Measurements from ENCODE around the gene CTAG1A. TPM values are rescaled to one million over a fixed set of nuclear protein-coding genes. Genes with fewer than 3 reads are reported as not detected.
"Not testable (repeated sequence)": the region's sequence is repeated elsewhere in the genome, so short reads cannot be mapped to it uniquely, and the experiment has no call there.

Gene CTAG1A
- total RNA-seq, 1 experiment from 2014 or later = not detected

DNA sequence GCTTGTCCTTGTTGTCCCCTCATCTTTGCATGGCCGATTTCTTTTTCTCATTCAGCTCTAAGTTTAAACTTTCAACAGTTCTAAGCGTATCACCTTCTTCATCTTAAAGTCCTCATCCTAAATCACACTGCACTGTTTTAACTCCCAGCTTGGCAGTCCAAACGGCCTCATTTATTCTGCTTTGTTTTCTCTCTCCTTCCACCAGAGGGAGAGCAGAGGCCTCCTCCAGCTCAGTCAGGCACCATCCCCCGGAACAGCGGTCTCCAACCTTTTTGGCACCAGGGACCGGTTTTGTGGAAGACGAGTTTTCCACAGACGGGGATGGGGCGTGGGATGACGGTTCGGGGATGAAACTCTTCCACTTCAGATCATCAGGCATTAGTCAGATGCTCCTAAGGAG lies 14.6 kb upstream of the CTAG1A start:
- DNase-seq (ENCODE audit: extremely low read depth, low read depth) = not testable (repeated sequence)

- not testable (repeated sequence) for DNase-seq (ENCODE audit: extremely low read depth, low read depth)
Measured at GRCh38 chrX:154573061-154573460, 11.9 kb upstream of the CTAG1A start.

DNA sequence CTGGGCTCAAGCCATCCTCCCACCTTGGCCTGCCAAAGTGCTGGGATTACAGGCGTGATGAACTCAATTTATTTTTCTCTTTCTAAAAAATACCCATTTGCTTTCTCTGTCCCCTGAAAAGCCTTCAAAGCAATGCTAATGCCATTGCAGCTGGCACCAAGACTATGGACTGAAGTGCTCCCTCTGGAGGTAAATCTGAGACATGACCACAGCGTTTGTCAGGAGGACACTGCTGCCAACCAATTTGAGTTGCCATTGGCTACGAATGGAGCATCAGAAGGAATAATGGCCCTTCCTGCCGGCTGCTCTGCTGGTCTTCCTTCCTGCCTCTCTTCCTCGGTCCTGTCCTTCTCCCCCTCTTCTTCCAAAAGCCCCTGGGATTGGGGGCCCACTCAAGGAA lies 9.9 kb upstream of the CTAG1A start:
- DNase-seq (ENCODE audit: extremely low read depth, low read depth) = not testable (repeated sequence)

GRCh38 chrX:154582994-154583393 lies 1.9 kb upstream of the CTAG1A start:
- not testable (repeated sequence) for DNase-seq (ENCODE audit: extremely low read depth, low read depth)

GRCh38 chrX:154590415-154590814 lies 5.5 kb downstream of the CTAG1A start:
- DNase-seq (ENCODE audit: extremely low read depth, low read depth) = not testable (repeated sequence)

- DNase-seq (ENCODE audit: extremely low read depth, low read depth) = no peak
Measured at GRCh38 chrX:154592505-154592904, 7.6 kb downstream of the CTAG1A start.

DNA sequence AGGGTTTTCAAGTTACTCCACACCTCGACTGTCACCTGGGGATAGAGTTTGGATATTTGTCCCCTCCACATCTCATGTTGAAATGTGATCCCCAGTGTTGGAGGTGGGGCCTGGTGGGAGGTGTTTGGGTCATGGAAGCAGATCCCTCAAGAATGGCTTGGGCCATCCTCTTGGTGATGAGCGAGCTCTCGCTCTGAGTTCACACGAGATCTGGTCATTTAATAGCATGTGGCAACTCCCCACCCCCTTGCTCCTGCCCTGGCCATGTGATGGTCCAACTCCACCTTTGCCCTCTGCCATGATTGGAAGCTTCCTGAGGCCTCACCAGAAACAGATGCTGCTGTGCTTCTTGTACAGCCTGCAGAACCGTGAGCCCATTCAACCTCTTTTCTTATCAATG lies 8.3 kb downstream of the CTAG1A start:
- no peak for DNase-seq (ENCODE audit: extremely low read depth, low read depth)

DNA sequence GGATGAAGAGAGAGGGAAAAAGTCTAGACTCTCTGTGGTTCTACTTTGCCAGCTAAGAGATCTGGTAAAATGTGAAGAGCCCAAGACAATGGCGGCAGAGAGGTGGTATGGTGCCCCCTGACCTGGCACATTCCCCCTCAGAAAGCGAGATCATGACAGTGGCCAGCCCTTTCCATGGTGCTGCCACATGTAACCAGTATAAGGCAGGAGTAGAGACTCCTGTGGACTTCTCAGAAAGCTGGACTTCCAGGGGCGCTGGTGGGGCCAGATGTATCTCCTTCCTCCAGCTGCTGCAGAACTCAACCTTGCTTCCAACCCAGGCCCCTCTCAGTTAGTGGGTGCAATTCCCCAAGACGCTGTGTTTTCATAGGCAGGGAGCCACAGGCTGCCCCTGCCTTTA lies 9.6 kb downstream of the CTAG1A start:
- no peak for DNase-seq (ENCODE audit: extremely low read depth, low read depth)

- no peak for DNase-seq (ENCODE audit: extremely low read depth, low read depth)
Measured at GRCh38 chrX:154595559-154596249, 10.8 kb downstream of the CTAG1A start.

GRCh38 chrX:154596290-154596929 lies 11.5 kb downstream of the CTAG1A start:
- peak; percentile 37 for DNase-seq (ENCODE audit: extremely low read depth, low read depth)

- no peak for DNase-seq (ENCODE audit: extremely low read depth, low read depth)
Measured at GRCh38 chrX:154597221-154597620, 12.3 kb downstream of the CTAG1A start.

DNA sequence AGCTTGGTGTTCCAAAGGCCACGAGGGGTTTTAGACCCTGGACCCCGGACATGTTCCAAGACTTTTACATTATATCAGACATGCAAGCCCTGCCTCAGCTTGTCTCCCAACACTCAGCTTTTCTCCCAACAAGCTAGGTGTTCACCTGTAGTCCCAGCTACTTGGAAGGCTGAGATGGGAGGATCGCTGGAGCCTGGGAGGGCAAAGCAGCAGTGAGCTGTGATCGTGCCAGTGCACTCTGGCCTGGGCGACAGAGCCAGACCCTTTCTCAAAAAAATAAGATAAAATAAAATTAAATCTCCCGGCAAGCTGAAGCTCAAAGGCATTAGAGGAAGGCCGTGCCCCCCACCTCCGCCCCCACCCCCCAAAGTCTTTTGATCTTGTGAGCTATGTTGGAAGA lies 13.7 kb downstream of the CTAG1A start:
- no peak for DNase-seq (ENCODE audit: extremely low read depth, low read depth)

- DNase-seq (ENCODE audit: extremely low read depth, low read depth) = no peak
Measured at GRCh38 chrX:154599531-154599930, 14.6 kb downstream of the CTAG1A start.

GRCh38 chrX:154600759-154601374 lies 15.9 kb downstream of the CTAG1A start:
- DNase-seq (ENCODE audit: extremely low read depth, low read depth) = no peak

DNA sequence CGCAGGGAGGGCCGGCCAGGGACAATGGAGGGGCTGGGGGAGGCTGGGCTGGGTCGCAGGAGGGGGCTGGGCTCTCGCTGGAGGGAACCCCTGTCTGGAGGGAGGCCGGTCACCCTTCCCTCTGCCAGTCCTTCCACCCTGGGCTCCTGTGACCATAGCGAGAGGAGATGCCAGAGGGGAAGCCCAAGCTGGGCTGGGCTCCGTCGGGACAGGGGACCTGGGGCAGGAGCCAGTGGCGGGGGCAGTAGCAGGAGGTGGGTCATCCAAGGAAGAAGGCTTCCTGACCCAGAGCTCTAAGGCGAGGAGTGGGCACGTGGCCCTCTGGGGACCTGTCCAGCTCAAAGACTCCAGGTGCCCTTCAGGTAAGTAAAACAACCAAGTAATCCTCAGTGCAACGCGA lies 17.3 kb downstream of the CTAG1A start:
- DNase-seq (ENCODE audit: extremely low read depth, low read depth) = no peak

DNA sequence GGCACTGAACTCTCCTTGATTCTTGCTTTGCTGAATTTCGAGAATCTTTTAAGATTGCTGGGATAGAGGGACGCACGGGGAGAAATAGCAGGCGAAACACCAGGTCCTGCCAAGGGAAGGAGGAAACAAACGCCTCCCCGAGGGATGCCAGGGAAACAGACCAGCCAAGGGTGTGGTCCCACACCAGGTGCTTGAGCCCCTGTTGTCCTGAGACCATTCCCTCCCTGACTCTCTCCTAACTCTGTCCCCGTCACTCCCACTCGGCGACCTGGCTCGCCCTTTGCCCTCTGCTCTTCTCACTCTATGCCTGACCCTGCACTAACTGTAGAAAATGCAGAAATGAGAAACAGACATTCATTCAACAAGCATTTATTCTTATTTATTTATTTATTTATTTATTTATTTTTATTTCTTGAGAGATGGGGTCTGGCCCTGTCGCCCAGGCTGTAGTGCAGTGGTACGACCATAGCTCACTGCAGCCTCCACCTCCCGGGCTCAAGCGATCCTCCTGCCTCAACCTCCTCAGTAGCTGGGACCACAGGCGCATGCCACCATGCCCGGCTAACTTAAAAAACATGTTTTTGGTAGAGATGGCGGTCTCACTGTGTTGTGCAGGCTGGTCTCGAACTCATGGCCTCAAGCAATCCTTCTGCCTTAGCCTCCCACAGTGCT lies 18.0 kb downstream of the CTAG1A start:
- DNase-seq (ENCODE audit: extremely low read depth, low read depth) = no peak

- DNase-seq (ENCODE audit: extremely low read depth, low read depth) = peak; percentile 25
Measured at GRCh38 chrX:154603438-154604430, 18.8 kb downstream of the CTAG1A start.

DNA sequence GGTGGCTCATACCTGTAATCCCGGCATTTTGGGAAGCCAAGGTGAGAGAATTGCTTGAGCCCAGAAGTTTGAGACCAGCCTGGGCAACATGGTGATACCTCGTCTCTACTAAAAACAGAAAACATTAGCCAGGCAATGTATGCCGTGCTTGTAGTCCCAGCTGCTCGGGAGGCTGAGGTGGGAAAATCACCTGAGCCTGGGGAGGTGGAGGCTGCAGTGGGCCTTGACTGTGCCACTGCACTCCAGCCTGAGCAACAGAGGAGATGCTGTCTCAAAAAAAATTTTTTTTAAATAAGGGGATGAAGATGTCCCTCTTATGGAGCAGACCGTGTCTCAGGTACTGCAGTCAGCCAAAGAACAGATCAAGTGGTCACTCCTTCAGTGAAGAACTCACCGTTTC lies 20.6 kb downstream of the CTAG1A start:
- DNase-seq (ENCODE audit: extremely low read depth, low read depth) = no peak

DNA sequence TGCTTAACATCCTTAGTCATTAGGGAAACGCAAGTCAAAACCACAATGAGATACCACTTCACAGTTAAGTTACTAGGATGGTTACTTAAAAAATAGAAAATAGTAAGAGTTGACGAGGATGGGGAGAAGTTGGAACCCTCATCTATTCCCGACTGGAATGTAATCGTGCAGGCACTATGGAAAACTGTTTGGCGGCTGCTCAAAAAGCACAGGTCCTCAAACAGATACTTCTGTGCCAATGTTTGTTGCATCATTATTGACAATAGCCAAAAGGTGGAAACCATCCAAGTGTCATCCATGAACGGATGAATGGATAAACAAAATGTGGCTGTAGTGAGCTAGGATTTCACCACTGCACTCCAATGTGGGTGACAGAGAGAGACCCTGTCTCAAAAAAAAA lies 22.4 kb downstream of the CTAG1A start:
- no peak for DNase-seq (ENCODE audit: extremely low read depth, low read depth)

GRCh38 chrX:154607976-154608375 lies 23.0 kb downstream of the CTAG1A start:
- not testable (repeated sequence) for DNase-seq (ENCODE audit: extremely low read depth, low read depth)

All from NCI-H460 (cell line).